OCI-LY1 (cell line): ENCODE data around the gene RABGAP1L.

Experiments
- H2AFZ ChIP-seq: fragments of 200-600 bp; sonication (generic), shearing (Covaris generic); 2 replicates; pipeline ENCODE4 v1.6.0; 2014; ENCODE audit warnings: antibody characterized with exemption, mild to moderate bottlenecking, low read length
- H3F3A ChIP-seq: fragments of 200-600 bp; sonication (generic), shearing (Covaris generic); 2 replicates; pipeline ENCODE4 v1.6.0; 2014; ENCODE audit warnings: mild to moderate bottlenecking, antibody characterized with exemption, low read length, moderate library complexity; ENCODE audit not compliant: insufficient read depth
- H3K27ac ChIP-seq: fragments of 200-600 bp; sonication (generic); 2 replicates; pipeline ENCODE4 v1.5.1; 2014; ENCODE audit warnings: low read length, mixed run types, mild to moderate bottlenecking, low read depth; ENCODE audit not compliant: poor library complexity, severe bottlenecking
- H3K27me3 ChIP-seq: fragments of 200-600 bp; sonication (generic); 2 replicates; pipeline ENCODE4 v1.6.0; 2014; ENCODE audit warnings: antibody characterized with exemption, mild to moderate bottlenecking, low read length, moderate library complexity; ENCODE audit not compliant: insufficient read depth
- H3K36me3 ChIP-seq: fragments of 200-600 bp; sonication (generic); 2 replicates; pipeline ENCODE4 v1.6.1; 2014; ENCODE audit warnings: mild to moderate bottlenecking, antibody characterized with exemption, low read length, moderate library complexity, mixed read lengths; ENCODE audit not compliant: insufficient read depth
- H3K4me1 ChIP-seq: fragments of 200-600 bp; sonication (generic); 2 replicates; pipeline ENCODE4 v1.5.1; 2014; ENCODE audit warnings: mild to moderate bottlenecking, low read length, moderate library complexity; ENCODE audit not compliant: insufficient read depth, severe bottlenecking
- H3K4me2 ChIP-seq: fragments of 200-600 bp; sonication (generic), shearing (Covaris generic); 2 replicates; pipeline ENCODE4 v1.6.1; 2014; ENCODE audit warnings: low read length
- H3K4me3 ChIP-seq: fragments of 200-600 bp; sonication (generic); 2 replicates; pipeline ENCODE4 v1.5.1; 2014; ENCODE audit warnings: low read length, low read depth, mild to moderate bottlenecking, mixed read lengths; ENCODE audit not compliant: poor library complexity, severe bottlenecking
- H3K79me2 ChIP-seq: fragments of 200-600 bp; shearing (Covaris generic); 2 replicates; pipeline ENCODE4 v1.6.1; 2016; ENCODE audit warnings: mixed run types, low read length, mixed read lengths; ENCODE audit not compliant: insufficient read depth
- H3K9ac ChIP-seq: fragments of 200-600 bp; sonication (generic), shearing (Covaris generic); 2 replicates; pipeline ENCODE4 v1.6.1; 2014; ENCODE audit warnings: mild to moderate bottlenecking, low read length, mixed read lengths
- H3K9me2 ChIP-seq: fragments of 200-600 bp; sonication (generic), shearing (Covaris generic); 2 replicates; pipeline ENCODE4 v1.6.1; 2014; ENCODE audit warnings: low read depth, mild to moderate bottlenecking, low read length, mixed read lengths
- H3K9me3 ChIP-seq: fragments of 200-600 bp; shearing (Covaris generic); 2 replicates; pipeline ENCODE4 v1.6.1; 2014; ENCODE audit warnings: low read length, mixed read lengths
- H4K20me1 ChIP-seq: fragments of 200-600 bp; sonication (generic), shearing (Covaris generic); 2 replicates; pipeline ENCODE4 v1.6.0; 2016; ENCODE audit warnings: mild to moderate bottlenecking, low read length; ENCODE audit not compliant: insufficient read depth
- CTCF ChIP-seq: fragments of 200-600 bp; sonication (generic), shearing (Covaris generic); IDR thresholded peaks from 2 replicates; pipeline ENCODE4 v1.5.1; 2017; ENCODE audit warnings: mild to moderate bottlenecking, antibody characterized with exemption, low read length, moderate library complexity, mixed read lengths
- EZH2 ChIP-seq: fragments of 200-600 bp; sonication (generic), shearing (Covaris generic); IDR thresholded peaks from 2 replicates; pipeline ENCODE4 v1.8.0; 2017; ENCODE audit warnings: borderline replicate concordance, mixed run types, mild to moderate bottlenecking, antibody characterized with exemption, low read length, moderate library complexity, mixed read lengths

The RABGAP1L gene

GRCh38 chr1:174923820-174924219, 764.5 kb downstream of the RABGAP1L start:
- Histone ChIP-seq H3K9me3 (0 out of 2 replicates have a peak, but pooled peaks cover 3% of the 10 kb centered on the region), H3K27ac (no peak overlapping the region), H3K4me3 (no peak overlapping the region), H2AFZ (no peak overlapping the region), H3K36me3 (peaks cover 13% of the 10 kb centered on the region), H3F3A (no peaks in the 10 kb centered on the region; the same call in 1 of the 2 replicates), H3K9ac (no peak overlapping the region), H4K20me1 (no peaks in the 10 kb centered on the region), H3K79me2 (no peaks in the 10 kb centered on the region), H3K4me1 (peaks cover 18% of the 10 kb centered on the region), H3K4me2 (no peak overlapping the region), H3K27me3 (no peaks in the 10 kb centered on the region), H3K9me2 (no peaks in the 10 kb centered on the region)
- no peak for TF ChIP-seq EZH2
- no peak for TF ChIP-seq CTCF

- H4K20me1 ChIP-seq: no peaks in the 10 kb centered on the region
- H3K27ac ChIP-seq: no peak overlapping the region
- no peaks in the 10 kb centered on the region for H3K4me1 ChIP-seq
- no peaks in the 10 kb centered on the region for H3K79me2 ChIP-seq
- no peak overlapping the region for H3K4me3 ChIP-seq
- no peak overlapping the region for H2AFZ ChIP-seq
- no peaks in the 10 kb centered on the region for H3K27me3 ChIP-seq
- no peak overlapping the region for H3K9ac ChIP-seq
- no peaks in the 10 kb centered on the region; the same call in 1 of the 2 replicates for H3F3A ChIP-seq
- TF ChIP-seq CTCF: no peak
- no peak for TF ChIP-seq EZH2
- no peaks in the 10 kb centered on the region for H3K9me3 ChIP-seq
- no peaks in the 10 kb centered on the region for H3K9me2 ChIP-seq
- H3K4me2 ChIP-seq: no peak overlapping the region
- H3K36me3 ChIP-seq: no peaks in the 10 kb centered on the region
These were observed 769.2 kb downstream of the RABGAP1L start for GRCh38 chr1:174928541-174928940.

GRCh38 chr1:174931214-174931613, 771.9 kb downstream of the RABGAP1L start:
- Histone ChIP-seq H3K9me3 (no peaks in the 10 kb centered on the region), H3K36me3 (0 out of 2 replicates have a peak, but pooled peaks cover 5% of the 10 kb centered on the region), H3K4me1 (no peaks in the 10 kb centered on the region), H3K27me3 (no peaks in the 10 kb centered on the region), H3K4me3 (no peak overlapping the region), H2AFZ (no peak overlapping the region), H3K79me2 (no peaks in the 10 kb centered on the region), H3F3A (no peaks in the 10 kb centered on the region; the same call in 1 of the 2 replicates), H4K20me1 (no peaks in the 10 kb centered on the region), H3K9ac (no peak overlapping the region), H3K9me2 (no peaks in the 10 kb centered on the region), H3K4me2 (no peak overlapping the region), H3K27ac (no peak overlapping the region)
- TF ChIP-seq CTCF (no peak), EZH2 (no peak)
